HG03103 (cell line): ENCODE results near the gene UNK.
A peak's percentile ranks its signal among the peaks of the same experiment; 100 is the strongest.

ENCODE experiments used
- ATAC-seq: cut with Tn5 transposase; IDR thresholded peaks from one replicate; pipeline ENCODE4 v1.9.1; 2021; ENCODE audit warnings: low read depth; ENCODE audit not compliant: unreplicated experiment

UNK gene, protein sequence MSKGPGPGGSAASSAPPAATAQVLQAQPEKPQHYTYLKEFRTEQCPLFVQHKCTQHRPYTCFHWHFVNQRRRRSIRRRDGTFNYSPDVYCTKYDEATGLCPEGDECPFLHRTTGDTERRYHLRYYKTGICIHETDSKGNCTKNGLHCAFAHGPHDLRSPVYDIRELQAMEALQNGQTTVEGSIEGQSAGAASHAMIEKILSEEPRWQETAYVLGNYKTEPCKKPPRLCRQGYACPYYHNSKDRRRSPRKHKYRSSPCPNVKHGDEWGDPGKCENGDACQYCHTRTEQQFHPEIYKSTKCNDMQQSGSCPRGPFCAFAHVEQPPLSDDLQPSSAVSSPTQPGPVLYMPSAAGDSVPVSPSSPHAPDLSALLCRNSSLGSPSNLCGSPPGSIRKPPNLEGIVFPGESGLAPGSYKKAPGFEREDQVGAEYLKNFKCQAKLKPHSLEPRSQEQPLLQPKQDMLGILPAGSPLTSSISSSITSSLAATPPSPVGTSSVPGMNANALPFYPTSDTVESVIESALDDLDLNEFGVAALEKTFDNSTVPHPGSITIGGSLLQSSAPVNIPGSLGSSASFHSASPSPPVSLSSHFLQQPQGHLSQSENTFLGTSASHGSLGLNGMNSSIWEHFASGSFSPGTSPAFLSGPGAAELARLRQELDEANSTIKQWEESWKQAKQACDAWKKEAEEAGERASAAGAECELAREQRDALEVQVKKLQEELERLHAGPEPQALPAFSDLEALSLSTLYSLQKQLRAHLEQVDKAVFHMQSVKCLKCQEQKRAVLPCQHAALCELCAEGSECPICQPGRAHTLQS

GRCh38 chr17:75784473-75785015 lies at the start of gene UNK:
Gene UNK (plus strand): TSS chr17:75784806. CDS start chr17:75784881, 75 bp downstream.
- ATAC-seq = peak; percentile 51

GRCh38 chr17:75736173-75736835 lies 48.3 kb upstream of the UNK start:
- ATAC-seq = no peak

DNA sequence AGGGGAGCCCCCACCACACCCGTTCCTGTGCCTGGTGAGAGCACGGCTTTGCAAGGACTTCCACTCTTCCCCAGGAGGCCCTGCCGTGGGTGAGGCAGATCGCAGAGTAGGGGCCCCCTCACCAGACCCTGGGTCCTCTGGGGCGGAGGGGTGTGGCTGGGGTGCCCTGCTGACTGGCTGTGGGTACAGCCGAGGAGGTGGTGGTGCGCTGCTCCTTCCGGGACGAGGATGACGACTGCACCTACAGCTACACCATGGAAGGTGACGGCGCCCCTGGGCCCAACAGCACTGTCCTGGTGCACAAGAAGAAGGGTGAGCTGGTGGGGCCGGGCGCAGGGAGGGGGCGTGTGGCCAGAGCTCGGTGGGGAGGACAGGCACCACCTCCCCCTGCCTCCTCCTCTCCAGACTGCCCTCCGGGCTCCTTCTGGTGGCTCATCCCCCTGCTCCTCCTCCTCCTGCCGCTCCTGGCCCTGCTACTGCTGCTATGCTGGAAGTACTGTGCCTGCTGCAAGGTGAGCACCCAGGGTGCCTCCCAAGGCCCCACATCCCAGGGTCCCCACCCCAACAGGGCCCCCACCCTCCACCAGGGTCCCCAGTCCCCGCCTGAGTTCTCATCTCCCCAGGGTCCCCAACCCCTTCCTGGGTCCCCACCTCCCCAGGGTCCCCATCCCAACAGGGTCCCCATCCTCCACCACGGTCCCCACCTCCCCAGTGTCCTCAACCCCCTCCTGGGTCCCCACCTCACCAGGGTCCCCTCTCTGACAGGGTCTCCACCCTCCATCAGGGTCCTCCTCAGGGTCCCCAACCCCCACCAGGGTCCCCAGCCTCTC lies 47.3 kb upstream of the UNK start:
- no peak for ATAC-seq

GRCh38 chr17:75738218-75738802 lies 46.3 kb upstream of the UNK start:
- ATAC-seq = no peak

DNA sequence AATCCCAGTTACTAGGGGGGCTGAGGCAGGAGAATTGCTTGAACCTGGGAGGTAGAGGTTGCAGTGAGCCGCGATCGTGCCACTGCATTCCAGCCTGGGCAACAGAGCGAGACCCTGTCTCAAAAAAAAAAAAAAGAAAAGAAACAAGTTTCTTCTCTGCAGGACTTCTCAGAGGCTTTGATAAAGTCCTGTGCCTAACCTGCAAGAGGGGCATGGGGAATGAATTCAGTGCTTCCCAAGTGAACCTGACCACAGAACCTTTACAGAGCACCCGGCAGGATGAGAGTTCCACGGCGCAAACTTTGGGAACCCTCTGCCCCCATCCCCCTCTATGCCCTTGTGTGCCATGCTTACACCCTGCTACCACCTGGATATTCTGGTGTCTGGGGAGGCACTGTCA lies 45.4 kb upstream of the UNK start:
- ATAC-seq = no peak

DNA sequence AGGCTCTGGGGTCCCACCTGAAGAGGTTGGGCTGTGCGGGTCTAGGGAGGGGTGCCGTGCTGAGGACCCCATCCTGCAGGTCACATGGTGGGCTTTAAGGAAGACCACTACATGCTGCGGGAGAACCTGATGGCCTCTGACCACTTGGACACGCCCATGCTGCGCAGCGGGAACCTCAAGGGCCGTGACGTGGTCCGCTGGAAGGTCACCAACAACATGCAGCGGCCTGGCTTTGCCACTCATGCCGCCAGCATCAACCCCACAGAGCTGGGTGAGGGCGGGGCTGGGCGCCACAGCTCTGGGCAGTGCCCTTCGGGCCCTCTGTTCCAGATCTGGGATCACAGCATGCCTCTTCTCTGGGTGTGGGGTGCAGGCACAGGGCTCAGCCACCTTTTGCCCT lies 44.8 kb upstream of the UNK start:
- no peak for ATAC-seq

DNA sequence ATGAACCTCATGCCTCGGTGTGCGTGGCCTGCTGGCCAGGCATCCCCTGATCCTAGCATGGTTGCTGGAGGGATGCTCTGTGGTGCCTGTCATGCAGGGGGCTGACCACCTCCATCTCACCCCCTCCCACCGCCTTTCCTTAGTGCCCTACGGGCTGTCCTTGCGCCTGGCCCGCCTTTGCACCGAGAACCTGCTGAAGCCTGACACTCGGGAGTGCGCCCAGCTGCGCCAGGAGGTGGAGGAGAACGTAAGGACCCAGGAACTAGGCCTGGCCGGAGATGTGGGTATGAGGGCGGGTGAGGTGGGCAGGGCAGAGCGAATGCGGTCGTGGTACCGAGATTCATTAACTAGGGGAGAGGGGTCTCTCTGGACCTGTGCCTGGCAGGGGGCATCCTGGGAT lies 44.4 kb upstream of the UNK start:
- no peak for ATAC-seq

DNA sequence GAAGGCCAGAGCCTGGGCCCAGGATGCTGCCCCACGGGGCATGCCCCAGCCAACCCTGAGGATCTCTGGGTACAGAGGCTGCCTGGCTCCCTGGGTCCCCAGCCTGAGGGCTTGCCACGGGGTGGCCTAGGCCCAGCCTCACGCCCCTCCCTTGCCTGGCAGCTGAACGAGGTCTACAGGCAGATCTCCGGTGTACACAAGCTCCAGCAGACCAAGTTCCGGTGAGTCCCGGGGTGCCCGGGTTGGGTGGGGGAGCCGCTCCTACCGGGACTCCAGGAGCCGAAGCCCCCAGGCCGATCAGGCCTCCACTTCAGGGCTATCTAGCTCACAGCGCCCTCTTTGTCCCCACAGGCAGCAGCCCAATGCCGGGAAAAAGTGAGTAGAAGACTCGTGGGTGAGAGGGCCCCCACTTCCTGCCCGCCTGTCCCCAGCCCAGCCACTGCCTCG lies 44.0 kb upstream of the UNK start:
- no peak for ATAC-seq

DNA sequence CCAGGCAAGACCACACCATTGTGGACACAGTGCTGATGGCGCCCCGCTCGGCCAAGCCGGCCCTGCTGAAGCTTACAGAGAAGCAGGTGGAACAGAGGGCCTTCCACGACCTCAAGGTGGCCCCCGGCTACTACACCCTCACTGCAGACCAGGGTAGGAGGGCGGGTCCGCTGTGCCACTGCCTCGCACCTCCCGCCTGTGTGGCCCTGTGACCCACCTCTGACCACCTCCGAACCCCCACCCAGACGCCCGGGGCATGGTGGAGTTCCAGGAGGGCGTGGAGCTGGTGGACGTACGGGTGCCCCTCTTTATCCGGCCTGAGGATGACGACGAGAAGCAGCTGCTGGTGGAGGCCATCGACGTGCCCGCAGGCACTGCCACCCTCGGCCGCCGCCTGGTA lies 42.3 kb upstream of the UNK start:
- ATAC-seq = no peak

GRCh38 chr17:75743625-75744206 lies 40.9 kb upstream of the UNK start:
- no peak for ATAC-seq

GRCh38 chr17:75748706-75749105 lies 35.9 kb upstream of the UNK start:
- no peak for ATAC-seq

GRCh38 chr17:75749545-75750389 lies 34.8 kb upstream of the UNK start:
- no peak for ATAC-seq

- ATAC-seq = no peak
Observed at GRCh38 chr17:75750661-75751423, 33.8 kb upstream of the UNK start.

- ATAC-seq = no peak
Observed at GRCh38 chr17:75751676-75752404, 32.8 kb upstream of the UNK start.

- ATAC-seq = no peak
Observed at GRCh38 chr17:75752405-75752709, 32.2 kb upstream of the UNK start.

- ATAC-seq = no peak
Observed at GRCh38 chr17:75752802-75753513, 31.6 kb upstream of the UNK start.
